ENCODE measurements around the gene LRRC37A. TPM values are rescaled to one million over a fixed set of nuclear protein-coding genes. Genes with fewer than 3 reads are reported as not detected.
"Not testable (repeated sequence)": the region's sequence is repeated elsewhere in the genome, so short reads cannot be mapped to it uniquely, and the experiment has no call there.

Gene LRRC37A
- total RNA-seq = 3.7 TPM
- long read RNA-seq, partial matches to known transcripts = 0 of 1 reads
- long read RNA-seq, other reads (novel, unspliced or antisense) = 1 of 1 reads

DNA sequence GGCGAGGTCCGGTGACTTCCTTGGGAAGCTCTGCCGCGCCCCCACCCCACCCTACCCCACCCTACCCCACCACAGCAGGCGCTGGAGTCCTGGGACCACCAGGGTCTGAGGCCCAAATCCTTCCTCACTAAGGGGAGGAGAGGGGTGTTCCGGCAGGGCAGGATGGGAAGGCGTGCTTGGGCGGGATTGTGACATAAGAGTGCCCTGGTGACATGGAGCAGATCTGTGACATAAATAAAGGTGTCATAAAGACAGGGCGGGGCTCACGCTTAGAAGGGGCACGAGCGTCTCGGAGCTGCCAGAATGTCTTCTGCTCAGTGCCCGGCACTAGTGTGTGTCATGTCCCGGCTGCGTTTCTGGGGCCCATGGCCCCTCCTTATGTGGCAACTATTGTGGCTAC, at the start of gene LRRC37A:
LRRC37A (plus strand) TSS at position 301 of the 400 bp plus-strand sequence; CDS start at position 304, 3 bp downstream.
- not testable (repeated sequence) for DNase-seq (ENCODE audit: low spot score)

DNA sequence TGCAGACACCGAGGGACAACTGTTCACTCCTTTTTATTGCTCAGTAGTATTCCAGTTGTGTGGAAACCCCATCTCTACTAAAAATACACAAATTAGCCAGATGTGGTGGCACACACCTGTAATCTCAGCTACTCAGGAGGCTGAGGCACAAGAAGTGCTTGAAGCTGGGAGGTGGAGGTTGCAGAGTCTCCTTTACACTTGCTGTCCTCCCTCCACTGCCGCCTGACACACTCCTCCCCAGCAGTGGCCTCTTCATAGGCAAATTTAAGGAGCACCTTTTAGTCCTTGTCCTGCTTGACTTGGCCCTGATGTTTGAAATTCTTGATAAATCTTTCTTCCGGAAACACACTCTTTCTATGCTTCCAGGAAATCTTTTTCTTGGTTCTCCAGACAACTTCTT, 45.8 kb upstream of the LRRC37A start:
- DNase-seq (ENCODE audit: low spot score) = peak; percentile 86

DNA sequence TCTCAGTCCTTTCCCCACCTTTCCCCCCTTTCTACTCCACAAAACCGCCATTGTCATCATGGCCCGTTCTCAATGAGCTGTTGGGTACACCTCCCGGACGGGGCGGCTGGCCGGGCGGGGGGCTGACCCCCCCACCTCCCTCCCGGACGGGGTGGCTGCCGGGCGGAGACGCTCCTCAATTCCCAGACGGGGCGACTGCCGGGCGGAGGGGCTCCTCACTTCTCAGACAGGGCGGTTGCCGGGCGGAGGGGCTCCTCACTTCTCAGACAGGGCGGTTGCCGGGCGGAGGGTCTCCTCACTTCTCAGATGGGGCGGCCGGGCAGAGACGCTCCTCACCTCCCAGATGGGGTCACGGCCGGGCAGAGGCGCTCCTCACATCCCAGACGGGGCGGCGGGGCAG, 42.1 kb upstream of the LRRC37A start:
- DNase-seq (ENCODE audit: low spot score) = not testable (repeated sequence)

DNA sequence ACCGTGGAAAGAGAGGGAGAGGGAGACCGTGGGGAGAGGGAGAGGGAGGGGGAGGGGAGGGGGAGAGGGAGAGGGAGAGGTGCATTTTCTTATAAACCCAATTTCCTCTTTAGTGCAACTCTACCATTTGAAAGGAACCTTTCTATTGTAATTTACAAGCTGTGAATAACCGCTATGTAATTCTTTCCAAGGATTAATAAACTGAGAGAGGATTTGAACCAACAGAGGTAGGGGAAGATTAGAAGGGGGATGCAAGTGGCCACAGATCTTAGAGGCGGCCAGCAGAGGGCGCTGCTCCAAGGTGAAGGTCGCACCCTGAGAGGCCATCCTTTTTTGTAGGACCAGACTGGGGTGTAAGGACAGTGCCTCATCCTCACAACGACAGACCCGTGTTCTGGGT, 41.2 kb upstream of the LRRC37A start:
- DNase-seq (ENCODE audit: low spot score) = peak; percentile 91

DNA sequence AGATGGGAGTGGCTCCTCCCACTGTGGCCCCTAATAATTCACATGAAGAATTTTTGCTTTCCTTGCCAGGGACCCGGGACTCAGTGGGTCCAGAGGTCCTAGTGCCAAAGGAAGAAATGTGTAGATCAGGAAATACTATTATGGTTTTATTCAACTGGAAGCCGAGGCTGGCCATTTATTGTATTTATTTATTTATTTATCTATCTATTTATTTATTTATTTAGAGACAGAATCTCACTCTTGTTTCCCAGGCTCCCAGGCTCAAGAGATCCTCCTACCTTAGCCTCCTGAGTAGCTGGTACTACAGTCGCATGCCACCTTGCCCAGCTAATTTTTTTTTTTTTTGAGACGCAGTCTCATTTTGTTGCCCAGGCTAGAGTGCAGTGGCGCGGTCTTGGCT, 40.7 kb upstream of the LRRC37A start:
- DNase-seq (ENCODE audit: low spot score) = not testable (repeated sequence)

DNA sequence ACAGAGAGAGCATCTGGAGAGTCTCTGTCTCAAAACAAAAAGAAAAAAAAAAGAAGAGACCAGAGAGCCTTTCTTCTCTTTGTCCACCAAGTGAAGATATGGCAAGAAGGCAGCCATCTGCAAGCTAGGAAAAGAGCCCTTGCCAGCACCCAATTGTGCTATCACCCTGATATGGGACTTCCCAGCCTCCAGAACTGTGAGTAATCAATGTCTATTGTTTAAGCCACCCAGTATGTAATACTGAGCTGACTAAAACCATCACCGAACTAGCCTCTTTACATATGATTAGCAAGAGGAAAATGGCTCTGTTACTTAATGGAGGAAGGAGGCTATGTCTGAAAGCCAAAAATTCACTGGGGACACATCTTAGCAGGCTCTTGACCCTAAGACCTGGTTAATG, 38.6 kb upstream of the LRRC37A start:
- not testable (repeated sequence) for DNase-seq (ENCODE audit: low spot score)

DNA sequence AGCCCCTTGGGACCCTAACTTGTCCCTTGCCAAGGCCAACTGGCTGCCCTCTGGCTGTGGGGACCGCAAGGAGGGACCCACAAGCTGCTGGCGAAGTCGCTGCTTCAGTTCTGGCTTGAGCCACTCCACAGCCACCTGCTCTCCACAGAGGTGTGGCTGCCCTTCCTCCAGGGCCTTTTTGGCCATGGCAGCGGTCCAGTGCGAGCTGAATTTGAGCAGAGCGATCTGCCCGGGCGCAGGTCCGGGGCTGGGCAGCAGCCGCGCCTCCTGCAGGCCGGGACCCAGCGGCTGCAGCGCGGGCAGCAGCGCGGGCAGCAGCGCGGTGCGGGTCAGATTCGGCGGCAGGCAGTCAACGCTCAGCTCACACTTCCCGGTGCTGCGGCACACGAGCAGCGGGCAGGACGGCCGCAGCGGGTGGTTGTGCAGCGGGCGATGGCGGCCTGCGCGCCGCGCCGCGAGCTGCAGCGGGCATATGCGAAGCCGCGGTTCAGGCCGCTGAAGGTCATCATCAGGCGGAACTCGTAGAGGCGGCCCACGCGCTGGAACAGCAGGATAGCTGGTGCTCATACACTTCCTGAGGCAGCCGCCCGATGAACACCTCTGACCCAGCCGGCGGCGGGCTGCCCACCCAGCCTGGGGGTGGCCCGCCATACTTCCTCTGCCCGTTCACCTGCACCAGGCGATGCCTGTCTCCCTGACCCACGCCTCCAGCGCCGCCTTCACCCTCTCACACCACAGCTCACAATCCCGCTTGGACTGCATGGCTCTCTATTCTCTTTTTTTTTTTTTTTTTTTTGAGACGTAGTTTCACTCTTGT, 34.9 kb upstream of the LRRC37A start:
- DNase-seq (ENCODE audit: low spot score) = peak; percentile 85

DNA sequence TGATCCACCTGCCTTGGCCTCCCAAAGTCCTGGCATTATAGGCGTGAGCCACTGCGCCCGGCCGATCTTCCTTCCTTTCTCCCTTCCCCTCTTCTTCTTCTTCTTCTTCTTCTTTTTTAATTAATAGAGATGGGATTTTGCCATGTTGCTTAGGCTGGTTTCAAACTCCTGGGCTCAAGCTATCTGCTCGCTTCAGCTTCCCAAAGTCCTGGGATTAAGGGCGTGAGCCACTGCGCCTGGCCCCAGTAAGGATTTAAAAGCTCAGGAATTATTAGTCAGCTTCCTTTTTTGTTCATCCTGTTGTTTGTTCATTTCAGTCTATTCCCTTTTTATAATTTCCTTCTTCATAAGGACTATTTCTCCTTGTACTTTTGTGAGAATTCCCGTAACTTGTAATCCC, 32.7 kb upstream of the LRRC37A start:
- DNase-seq (ENCODE audit: low spot score) = no peak

DNA sequence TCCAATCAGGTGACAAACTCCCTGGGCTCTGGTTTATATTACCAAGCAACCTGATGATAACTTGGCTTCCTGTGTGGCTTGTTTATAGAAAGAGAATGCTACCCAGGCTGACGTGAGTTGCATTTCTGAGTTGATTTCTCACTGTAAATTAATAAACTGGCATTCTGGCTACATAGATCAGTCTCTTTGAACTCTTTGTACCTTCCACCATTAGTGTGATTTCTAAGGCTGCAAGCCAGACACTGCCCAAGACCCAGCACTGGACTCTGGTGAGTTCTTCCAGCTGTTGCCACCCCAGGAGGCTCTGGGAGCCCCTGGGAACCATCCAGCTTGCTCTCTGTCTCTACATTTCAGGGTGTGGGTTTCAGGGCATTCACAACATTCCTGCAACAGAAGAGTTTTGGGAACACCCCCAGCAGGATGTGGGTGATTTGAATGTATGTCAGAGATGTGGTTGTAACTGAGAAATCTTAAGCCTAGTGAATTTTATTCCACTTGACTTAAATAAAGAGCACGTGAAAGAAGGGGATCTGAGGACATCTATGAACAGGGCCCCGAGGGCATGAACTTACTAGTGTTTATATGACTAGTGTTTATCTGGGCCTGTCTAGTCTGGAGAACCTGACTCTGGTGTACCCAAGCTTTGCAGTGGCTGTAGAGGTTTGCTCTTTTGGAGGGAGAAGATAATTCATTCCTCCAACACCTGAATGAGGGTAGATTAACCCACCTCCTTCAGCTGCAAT, 30.3 kb upstream of the LRRC37A start:
- no peak for DNase-seq (ENCODE audit: low spot score)

DNA sequence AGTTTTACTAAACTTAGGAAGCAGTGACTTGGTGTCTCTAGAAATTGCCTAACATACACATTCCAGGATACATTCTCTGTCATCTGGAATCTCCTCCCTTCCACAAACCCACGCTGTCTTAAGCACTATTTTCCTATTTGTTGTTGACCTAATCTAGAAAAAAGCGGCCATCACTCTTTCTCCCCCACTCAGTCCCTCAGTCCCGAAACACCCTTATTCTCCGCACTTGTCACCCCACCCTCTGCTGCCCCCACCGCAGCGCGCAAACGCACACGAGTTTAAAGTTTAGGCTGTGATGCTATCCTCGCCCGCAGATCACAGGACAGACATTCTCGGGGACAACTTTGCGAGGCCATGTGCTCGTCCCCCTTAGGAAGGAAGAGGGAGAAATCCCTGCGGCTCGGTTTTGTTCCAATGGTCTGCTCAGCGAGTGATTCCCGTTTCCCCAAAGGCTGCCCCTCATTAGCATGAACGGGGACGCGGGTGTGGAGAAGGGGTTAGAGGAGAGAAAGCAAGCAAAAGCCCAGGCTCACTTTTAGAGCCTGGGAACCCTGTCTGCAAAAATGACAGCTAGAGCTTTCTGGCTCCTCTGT, 28.8 kb upstream of the LRRC37A start:
- DNase-seq (ENCODE audit: low spot score) = peak; percentile 89

DNA sequence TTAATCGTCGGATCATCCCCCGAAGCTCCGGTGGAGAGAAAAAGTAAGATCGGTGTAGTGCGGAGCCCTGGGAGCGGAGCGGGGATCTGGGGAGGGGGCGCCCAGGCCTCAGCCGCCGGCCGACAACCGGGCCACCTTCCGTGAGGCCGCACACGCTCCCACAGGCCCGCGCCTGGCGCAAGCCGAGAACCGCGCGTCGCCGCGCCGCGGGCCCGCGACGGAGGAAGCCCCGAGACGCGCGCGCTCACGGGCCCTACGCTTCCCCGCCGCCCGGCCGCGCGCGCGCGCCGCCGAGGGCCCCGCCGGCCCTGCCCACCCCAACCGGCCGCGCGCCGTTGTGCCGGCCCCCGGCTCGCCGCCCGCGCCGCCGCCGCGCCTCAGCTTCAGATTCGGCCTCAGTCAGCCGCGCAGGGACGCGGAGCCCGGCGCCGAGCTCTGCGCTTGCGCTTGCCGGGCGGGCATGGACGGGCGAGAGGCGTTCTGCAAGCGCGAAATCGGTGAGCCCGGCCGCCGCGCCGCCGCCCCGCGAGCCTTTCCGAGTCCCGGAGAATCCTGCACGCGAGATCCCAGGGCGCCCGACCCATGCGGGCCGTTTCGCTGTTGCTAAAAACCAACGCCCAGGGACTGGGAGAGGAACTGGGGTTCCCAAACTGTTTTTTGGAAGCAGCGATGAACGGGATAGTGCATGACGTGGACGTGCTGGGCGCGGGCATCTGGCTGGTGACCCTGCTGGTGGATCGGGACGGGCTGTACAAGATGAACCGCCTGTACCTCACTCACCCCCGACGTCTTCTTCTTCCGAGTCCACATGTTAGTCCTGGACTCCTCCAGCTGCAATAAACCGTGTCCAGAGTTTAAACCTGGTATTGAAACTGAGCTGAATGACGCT, 28.0 kb upstream of the LRRC37A start:
- peak; percentile 97 for DNase-seq (ENCODE audit: low spot score)

DNA sequence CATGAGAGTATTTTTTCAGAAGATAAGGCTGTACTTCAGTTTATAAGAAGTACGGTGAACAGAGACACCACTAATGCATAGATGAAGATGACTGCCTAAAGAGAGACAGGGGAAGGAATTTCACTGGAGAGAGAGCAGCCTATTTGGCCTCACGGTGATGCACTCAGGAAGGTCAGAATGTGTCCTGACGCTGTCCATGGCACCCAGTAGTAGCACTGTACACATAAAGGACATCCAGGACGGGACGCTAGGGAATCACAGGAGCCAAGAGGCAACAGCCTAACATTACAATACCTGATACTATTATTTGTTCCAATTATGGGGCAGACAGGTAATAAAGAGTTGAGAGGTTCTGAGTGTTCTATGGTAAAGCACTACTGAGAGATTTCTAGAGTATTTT, 24.9 kb upstream of the LRRC37A start:
- DNase-seq (ENCODE audit: low spot score) = no peak

DNA sequence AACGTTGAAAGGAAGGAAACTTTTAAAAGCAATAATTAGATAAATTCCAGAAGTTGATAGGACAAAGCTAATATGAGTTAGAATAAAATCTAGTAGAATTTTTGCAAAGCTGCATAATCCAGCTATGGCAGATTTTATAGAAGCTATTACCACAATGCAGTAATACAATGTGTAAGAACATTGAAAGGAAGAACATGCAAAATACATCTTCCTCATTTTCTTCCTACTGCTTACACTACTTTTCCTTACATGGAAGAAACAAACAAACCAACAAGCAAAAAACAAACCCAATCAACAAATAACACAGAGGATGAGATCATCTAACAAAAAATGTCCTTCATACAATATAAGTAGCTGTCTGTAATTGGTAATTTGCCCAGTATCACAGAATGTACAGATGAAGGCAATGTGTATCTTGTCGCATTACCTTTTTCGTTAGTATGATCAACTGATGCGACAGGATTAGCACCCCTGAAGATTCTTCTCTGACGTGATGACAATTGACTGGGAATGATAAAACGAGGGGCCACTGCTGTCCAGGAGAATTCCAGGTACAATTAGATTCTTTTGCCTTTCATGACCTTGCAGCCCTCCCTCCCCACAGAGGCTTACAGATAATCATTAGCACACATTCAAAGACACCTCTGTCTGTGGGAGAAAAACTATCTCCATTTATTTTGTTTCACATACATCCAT, 21.2 kb upstream of the LRRC37A start:
- DNase-seq (ENCODE audit: low spot score) = no peak

DNA sequence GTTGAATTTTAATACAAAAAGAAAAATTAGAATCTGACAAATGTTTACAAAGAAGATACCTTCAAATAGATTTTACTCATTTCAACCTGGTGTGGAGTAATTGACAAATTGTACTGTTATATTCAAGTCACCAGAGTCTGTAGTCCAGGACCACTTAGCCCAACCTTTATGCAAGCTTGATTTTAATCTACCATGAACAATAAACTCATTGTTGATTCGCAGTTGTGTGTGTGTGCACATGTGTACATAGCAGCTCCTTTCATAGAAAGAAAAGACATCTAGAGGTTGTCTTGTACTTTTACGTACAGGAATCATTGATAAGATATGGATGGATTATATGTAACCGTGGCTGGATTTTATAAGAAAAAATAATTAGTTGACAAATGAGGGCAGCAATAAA, 20.7 kb upstream of the LRRC37A start:
- no peak for DNase-seq (ENCODE audit: low spot score)

DNA sequence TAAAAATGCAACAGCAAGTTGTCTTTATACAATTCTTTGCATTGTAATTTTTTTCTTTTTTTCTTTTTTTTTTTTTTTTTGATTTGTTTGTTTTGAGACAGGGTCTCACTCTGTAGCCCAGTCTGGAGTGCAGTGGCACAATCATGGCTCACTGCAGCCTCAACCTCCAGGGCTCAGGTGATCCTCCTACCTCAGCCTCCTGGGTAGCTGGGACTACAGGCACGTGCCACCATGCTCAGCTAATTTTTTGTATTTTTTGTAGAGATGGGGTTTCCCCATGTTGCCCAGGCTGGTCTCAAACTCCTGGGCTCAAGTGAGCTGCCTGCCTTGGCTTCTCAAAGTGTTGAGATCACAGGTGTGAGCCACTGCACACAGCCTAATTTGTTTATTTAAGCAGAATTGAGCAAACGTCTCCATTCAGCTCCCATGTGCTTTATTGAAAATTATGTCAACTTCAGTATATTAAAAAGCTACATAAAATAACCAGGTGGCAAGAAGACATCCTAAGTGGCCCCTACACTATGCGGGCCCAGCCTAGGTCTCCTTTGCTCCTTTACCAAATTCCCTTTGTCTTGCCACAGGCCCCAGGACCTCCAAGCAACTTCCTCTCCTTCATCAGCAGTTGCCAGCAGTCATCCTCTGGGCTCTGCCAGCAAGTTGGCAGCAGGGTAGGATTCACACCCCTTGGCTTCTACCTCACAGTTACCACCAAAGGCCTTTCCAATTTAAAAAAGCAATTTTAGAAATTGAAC, 18.0 kb upstream of the LRRC37A start:
- peak; percentile 87 for DNase-seq (ENCODE audit: low spot score)

DNA sequence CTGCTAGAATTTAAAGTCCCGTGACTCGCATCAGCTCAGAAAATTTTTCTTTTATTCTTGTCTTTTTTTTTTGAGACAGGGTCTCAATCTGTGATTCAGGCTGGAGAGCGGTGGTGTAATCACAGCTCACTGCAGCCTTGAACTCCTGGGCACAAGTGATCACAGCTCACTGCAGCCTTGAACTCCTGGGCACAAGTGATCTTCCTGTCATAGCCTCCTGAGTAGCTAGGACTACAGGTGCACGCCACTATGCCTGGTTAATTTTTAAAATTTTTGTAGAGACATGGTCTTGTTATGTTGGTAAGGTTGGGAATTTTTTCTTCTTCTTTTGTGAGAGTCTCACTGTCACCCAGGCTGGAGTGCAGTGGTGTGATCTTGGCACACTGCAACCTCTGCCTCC, 13.6 kb upstream of the LRRC37A start:
- DNase-seq (ENCODE audit: low spot score) = not testable (repeated sequence)

DNA sequence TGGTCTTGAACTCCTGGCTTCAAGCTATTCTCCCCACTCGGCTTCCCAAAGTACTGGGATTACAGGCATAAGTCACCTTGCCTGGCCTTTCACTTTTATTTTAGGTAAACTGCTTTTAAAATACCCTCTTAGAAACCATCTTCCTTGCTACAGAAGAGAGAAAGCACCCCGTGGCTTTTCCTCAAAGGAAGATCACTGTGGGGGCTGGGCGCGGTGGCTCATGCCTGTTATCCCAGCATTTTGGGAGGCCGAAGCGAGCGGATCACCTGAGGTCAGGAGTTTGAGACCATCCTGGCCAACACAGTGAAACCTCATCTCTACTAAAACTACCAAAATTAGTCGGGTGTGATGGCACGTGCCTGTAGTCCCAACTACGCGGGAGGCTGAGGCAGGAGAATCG, 12.3 kb upstream of the LRRC37A start:
- DNase-seq (ENCODE audit: low spot score) = not testable (repeated sequence)

DNA sequence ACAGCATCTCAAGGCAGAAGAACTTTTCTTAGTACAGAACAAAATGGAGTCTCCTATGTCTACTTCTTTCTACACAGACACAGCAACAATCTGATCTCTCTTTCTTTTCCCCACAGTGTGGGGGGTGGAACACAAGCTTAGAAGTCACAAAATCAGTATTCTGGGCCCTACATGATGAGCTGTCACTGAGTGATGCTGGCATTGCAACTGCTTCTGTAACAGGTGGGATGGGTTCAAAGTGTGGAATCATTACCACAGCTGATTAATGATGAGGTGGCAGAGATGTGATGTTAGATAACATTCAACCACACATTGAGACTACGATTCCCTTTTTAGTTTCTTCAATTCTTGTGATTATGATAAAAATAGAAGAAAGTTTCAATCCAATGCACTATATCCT, 10.5 kb upstream of the LRRC37A start:
- DNase-seq (ENCODE audit: low spot score) = not testable (repeated sequence)

DNA sequence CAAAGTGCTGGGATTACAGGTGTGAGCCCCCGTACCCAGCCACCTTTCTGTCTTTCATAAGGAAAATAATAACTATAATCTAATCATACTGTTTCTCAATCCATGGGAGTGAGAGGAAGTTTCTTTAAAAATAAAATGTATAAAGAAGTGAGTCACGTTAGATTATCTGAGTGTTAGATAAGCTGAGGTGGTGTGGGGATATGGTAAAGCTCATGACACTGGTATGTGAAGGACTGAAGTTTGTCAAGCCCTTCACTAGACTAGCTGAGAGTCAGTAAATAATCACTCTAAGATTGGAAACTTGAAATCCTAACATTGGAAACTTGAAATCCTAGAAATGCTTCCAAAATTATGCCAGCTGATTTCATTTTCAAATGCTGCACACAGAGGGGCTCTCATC, 9.4 kb upstream of the LRRC37A start:
- DNase-seq (ENCODE audit: low spot score) = not testable (repeated sequence)

Measured in mesenteric fat pad (tissue), 1 donor.